ENCODE data around the gene ROR1. TPM values are rescaled to one million over a fixed set of nuclear protein-coding genes. Genes with fewer than 3 reads are reported as not detected.

ROR1 gene
- total and polyA plus RNA-seq, 2 donors (not counting 3 experiments of a cell fraction or from before 2014, with no cell fraction given) = 2.6 to 3.5 TPM

GRCh38 chr1:64107118-64107519, 333.3 kb downstream of the ROR1 start:
- no TSS peak for BruUV-seq (replicated peaks)
- no peaks in the 10 kb centered on the region for H3K4me1 ChIP-seq (ENCODE audit: control insufficient read depth, extremely low read depth, insufficient read depth, low read length)
- H3K27me3 ChIP-seq (ENCODE audit: control insufficient read depth in 2 of 2, insufficient read depth in 2 of 2, low read length in 2 of 2) = no peaks in the 10 kb centered on the region
- no peak overlapping the region for H3K4me3 ChIP-seq (replicated peaks in 1 of 3; ENCODE audit: insufficient read depth in 1 of 3, low read depth in 1 of 3, low read length in 3 of 3)
- DNase-seq (ENCODE audit: low read depth, low spot score) (no peak), FAIRE-seq (no peak)
- no peaks in the 10 kb centered on the region for H4K20me1 ChIP-seq (replicated peaks; ENCODE audit: control insufficient read depth, extremely low read depth, insufficient read depth, low read length)
- no peaks in the 10 kb centered on the region for H3K79me2 ChIP-seq (ENCODE audit: control insufficient read depth, insufficient read depth, low read length)
- H3K9me3 ChIP-seq (replicated peaks; ENCODE audit: control insufficient read depth, insufficient read depth, low read length) = no peaks in the 10 kb centered on the region
- TF ChIP-seq GATA2 (IDR thresholded peaks at IDR 0.05; ENCODE audit: insufficient read depth, insufficient read length, low read depth, low read length) = no peak
- no peak for TF ChIP-seq MAX (IDR thresholded peaks at IDR 0.05; ENCODE audit: insufficient read depth, insufficient read length)
- no peak for TF ChIP-seq FOS (IDR thresholded peaks at IDR 0.05; ENCODE audit: borderline replicate concordance, insufficient read depth, low read length)
- TF ChIP-seq EZH2 (IDR thresholded peaks at IDR 0.05; ENCODE audit: borderline replicate concordance, low read depth, low read length, severe bottlenecking) = no peak
- no peak for TF ChIP-seq POLR2A (IDR thresholded peaks at IDR 0.05; ENCODE audit: low read depth, low read length)
- TF ChIP-seq JUN (IDR thresholded peaks at IDR 0.05; ENCODE audit: borderline replicate concordance, insufficient read depth, insufficient read length, low read depth) = no peak
- no peaks in the 10 kb centered on the region for H3K36me3 ChIP-seq (ENCODE audit: control insufficient read depth in 2 of 2, extremely low read depth in 1 of 2, insufficient read depth in 2 of 2, low read length in 2 of 2)
- dilution Hi-C loops (cut with MboI; ENCODE audit: extremely low pct_ligation_motif_present, low sequenced_read_pairs) (no loop called here), intact Hi-C loops (cut with micrococcal nuclease) (no loop called here)
- ChIA-PET POLR2A (no interaction called here), CTCF (interaction anchor here (1.2 kb wide), 1 partner anchor 15 kb away, joined by 5 read pairs; no protein-coding TSS in a partner anchor)
- H2AFZ ChIP-seq (ENCODE audit: low read depth, low read length) = no peak overlapping the region
- no peak overlapping the region for H3K9ac ChIP-seq (replicated peaks; ENCODE audit: extremely low read depth, insufficient read depth, low read length)
- H3K27ac ChIP-seq (ENCODE audit: insufficient read depth, low read depth, low read length) = no peak overlapping the region
- no peak overlapping the region for H3K4me2 ChIP-seq (ENCODE audit: insufficient read depth, low read length)
- H3K9me1 ChIP-seq (replicated peaks; ENCODE audit: control insufficient read depth, extremely low read depth, insufficient read depth, low read length) = no peaks in the 10 kb centered on the region

- intact Hi-C loops (cut with micrococcal nuclease) (no loop called here), dilution Hi-C loops (cut with MboI; ENCODE audit: extremely low pct_ligation_motif_present, low sequenced_read_pairs) (no loop called here)
- H4K20me1 ChIP-seq (replicated peaks; ENCODE audit: control insufficient read depth, extremely low read depth, insufficient read depth, low read length) = no peaks in the 10 kb centered on the region
- DNase-seq (ENCODE audit: low read depth, low spot score) = no peak
- no peak overlapping the region for H3K9ac ChIP-seq (replicated peaks; ENCODE audit: extremely low read depth, insufficient read depth, low read length)
- CTCF ChIA-PET = no interaction called here
- TF ChIP-seq CTCF (IDR thresholded peaks at IDR 0.05; ENCODE audit: extremely low read depth in 1 of 2, insufficient read depth in 1 of 2, low read depth in 1 of 2, low read length in 2 of 2) (no peak), POLR2A (IDR thresholded peaks at IDR 0.05; ENCODE audit: low read depth, low read length) (no peak), MYC (IDR thresholded peaks at IDR 0.05; ENCODE audit: low read depth, low read length) (no peak), FOS (IDR thresholded peaks at IDR 0.05; ENCODE audit: borderline replicate concordance, insufficient read depth, low read length) (no peak), JUN (IDR thresholded peaks at IDR 0.05; ENCODE audit: borderline replicate concordance, insufficient read depth, insufficient read length, low read depth) (no peak), GATA2 (IDR thresholded peaks at IDR 0.05; ENCODE audit: insufficient read depth, insufficient read length, low read depth, low read length) (no peak), EZH2 (IDR thresholded peaks at IDR 0.05; ENCODE audit: borderline replicate concordance, low read depth, low read length, severe bottlenecking) (no peak), MAX (IDR thresholded peaks at IDR 0.05; ENCODE audit: insufficient read depth, insufficient read length) (no peak), POLR2AphosphoS5 (IDR thresholded peaks at IDR 0.05; ENCODE audit: insufficient read depth, low read depth, low read length) (no peak)
- no peaks in the 10 kb centered on the region for H3K27me3 ChIP-seq (ENCODE audit: control insufficient read depth in 2 of 2, insufficient read depth in 2 of 2, low read length in 2 of 2)
- H2AFZ ChIP-seq (ENCODE audit: low read depth, low read length) = no peak overlapping the region
- no peaks in the 10 kb centered on the region for H3K9me1 ChIP-seq (replicated peaks; ENCODE audit: control insufficient read depth, extremely low read depth, insufficient read depth, low read length)
- H3K4me2 ChIP-seq (ENCODE audit: insufficient read depth, low read length) = no peak overlapping the region
- H3K79me2 ChIP-seq (ENCODE audit: control insufficient read depth, insufficient read depth, low read length) = no peaks in the 10 kb centered on the region
- H3K4me3 ChIP-seq (replicated peaks in 1 of 3; ENCODE audit: insufficient read depth in 1 of 3, low read depth in 1 of 3, low read length in 3 of 3) = no peak overlapping the region
- BruUV-seq (replicated peaks) = no TSS peak
- H3K36me3 ChIP-seq (ENCODE audit: control insufficient read depth in 2 of 2, extremely low read depth in 1 of 2, insufficient read depth in 2 of 2, low read length in 2 of 2) = no peaks in the 10 kb centered on the region
- POLR2A ChIA-PET = no interaction called here
- no peaks in the 10 kb centered on the region for H3K4me1 ChIP-seq (ENCODE audit: control insufficient read depth, extremely low read depth, insufficient read depth, low read length)
- no peak overlapping the region for H3K27ac ChIP-seq (ENCODE audit: insufficient read depth, low read depth, low read length)
- FAIRE-seq = no peak
- H3K9me3 ChIP-seq (replicated peaks; ENCODE audit: control insufficient read depth, insufficient read depth, low read length) = no peaks in the 10 kb centered on the region
Observed at GRCh38 chr1:64107632-64108031, 333.8 kb downstream of the ROR1 start.

Measured in endothelial cell of umbilical vein (primary cell).